SH-SY5Y (cell line): ENCODE results near the gene OR1I1.

Source experiments
- GATA2 ChIP-seq: IDR thresholded peaks from 2 replicates; pipeline ENCODE4 v1.6.1; 2011; ENCODE audit warnings: mild to moderate bottlenecking, low read depth, low read length
- GATA3 ChIP-seq: IDR thresholded peaks from 2 replicates; pipeline ENCODE4 v1.6.1; 2011; ENCODE audit warnings: low read depth, mild to moderate bottlenecking, low read length, moderate library complexity

Gene OR1I1

DNA sequence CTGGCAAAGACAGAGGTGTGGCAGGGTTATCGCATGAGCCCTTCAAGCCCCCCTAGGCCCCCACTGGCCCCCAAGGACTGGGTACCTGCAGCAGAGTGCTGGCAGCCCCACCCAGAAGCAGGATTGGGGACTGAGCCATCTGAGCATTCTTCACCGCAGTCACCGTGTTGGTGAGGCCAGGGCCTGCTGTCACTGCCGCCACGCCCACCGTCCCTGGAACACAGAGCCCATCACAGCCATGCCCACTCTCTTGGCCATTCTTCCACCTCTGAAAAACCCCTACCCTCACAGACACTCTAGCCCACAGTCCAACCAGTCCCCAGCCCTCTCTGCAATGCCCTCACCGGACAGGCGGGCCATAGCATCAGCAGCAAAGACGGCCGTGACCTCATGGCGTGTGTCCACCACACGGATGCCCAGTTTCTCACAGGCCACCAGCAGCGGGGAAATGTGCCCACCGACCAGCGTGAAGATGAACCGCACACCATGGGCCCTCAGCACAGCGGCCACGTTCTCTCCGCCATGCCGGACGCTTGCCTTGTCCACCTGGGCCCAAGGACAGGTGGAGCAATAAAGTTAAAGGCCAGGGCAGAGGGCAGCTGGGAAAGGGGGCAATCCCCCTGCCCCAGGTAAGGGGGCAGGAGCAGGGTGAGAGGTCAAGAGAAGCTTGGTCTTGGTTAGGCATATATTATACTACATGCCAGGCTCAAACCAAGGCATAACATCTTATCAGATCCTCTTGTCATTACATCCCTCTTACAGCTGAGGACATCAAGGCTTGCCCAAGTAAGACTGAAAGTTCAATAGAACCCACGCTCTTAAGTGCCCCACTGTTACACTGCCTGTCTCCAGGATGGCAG is 41.2 kb downstream of the OR1I1 start:
- TF ChIP-seq GATA3 (no peak), GATA2 (no peak)

DNA sequence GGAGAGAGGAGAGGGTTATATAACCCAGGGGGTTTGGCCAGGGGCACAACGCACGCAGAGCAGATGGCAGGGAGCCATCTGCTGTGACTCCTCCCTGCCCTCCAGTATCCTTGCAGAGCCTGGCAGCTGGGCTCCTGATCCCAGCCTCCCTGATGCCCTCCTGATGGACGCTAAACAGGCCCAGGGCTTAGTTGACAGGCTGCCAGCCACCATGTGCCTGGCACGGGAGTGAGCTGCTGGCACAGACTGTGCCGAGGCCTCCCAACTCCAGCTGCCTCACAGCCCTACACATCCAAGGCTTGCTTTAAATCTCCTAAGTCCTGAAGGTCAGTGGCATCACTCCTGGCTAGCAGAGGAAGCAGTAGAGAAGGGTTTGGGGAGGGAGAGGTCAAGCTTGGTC is 41.9 kb downstream of the OR1I1 start:
- TF ChIP-seq GATA3 (no peak), GATA2 (no peak)

DNA sequence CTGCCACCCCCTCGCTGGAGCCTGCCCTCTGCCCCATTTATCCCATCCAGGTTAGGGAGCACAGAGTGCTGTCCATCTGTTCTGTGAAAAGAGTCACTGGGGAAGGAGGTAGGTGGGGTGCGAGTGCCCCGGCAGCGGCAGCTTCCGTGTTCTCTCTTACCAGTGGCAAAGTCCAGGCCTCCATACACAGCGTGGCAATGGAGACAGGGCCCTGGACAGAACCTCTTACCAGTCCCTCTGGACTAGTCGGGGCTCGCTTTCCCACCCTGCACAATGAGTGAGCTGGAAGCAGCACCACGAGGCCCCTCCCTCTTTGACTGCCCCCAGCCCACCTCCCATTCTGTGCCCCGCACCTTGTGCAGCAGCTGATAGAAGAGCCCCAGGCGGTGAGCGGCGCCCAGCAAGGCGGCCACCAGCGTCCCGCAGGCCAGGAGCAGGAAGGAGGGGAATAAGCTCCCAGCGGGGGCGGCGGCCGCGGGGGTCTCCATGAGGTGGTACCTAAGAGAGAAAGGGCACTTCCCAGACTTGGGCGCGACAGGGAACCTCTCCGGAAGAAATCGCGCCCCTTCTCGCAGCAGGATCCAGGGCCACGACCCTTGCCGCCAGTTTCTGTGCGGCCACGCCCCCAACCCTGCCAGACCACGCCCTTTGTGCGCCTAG is 42.7 kb downstream of the OR1I1 start:
- no peak for TF ChIP-seq GATA2
- no peak for TF ChIP-seq GATA3

DNA sequence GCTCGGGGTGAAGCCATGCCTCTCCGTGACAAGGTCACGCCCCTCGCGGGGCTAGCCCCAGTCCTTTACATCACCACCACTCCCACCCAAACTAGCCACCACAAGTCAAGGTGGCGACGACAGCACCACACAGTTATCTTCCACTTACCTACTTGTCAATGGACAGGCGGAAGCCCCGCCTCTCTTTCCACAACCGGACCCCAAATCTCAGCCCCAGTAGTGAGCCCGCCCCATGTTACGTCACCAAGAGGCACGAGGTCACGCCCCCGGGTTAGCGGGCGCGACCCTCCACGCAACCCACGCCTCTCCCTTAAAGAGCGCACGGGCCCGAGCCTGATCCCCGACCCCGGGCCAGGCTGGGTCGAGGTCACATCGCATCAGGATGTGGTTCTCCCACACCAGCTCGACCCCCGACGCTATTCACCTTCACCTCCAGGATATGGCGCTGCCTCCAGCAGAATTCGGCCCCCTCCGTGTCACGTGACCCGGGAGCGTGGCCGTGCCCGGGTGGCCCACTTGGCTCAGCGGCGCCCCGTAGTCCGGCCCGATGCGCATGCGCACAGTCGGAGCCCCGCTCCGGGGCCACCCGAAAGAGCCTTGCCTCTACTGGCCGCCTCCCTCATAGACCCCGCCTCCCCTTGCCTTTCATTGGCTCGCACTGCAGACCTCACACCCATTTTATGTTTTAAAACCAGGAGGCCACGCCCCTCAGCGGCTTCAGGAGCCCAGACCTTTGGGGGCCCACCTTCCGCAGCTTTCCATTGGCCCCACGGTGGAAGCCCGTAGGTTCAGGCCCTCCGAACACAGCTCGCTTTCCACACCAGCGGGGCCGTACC is 43.4 kb downstream of the OR1I1 start:
- TF ChIP-seq GATA3: no peak
- TF ChIP-seq GATA2: no peak

DNA sequence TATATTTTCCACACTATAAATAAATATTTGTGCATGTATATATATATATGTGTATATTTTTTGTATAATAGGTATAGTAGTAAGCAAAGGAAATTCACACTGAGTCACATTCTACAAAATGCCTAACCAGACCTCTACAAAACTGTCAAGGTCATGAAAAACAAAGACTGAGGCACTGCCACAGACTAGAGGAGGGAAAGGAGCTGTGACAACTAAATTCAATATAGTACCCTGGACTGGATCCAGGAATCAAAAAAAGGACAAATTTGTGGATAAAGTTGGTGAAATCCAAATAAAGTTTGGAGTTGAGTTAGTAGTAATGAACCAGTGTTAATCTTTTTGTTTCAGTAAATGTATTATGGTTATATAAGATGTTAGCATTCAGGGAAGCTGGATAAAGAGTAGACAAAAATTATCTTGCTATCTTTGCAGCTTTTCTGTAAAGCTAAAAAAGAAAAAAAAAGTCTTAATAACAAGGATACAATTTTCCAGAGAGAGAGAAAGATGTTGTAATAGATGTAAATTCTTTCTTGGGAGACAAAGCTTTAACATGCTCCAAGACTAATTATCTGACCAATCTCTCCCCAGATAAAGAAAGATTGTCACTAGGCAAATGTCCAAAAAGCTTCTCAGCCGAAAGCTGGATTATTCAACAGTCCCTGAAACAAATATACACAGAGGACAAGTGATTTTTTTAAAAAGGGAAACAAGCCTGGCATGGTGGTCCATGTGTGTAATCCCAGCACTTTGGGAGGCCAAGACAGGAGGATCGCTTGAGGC is 44.3 kb downstream of the OR1I1 start:
- TF ChIP-seq GATA2: no peak
- TF ChIP-seq GATA3: no peak

DNA sequence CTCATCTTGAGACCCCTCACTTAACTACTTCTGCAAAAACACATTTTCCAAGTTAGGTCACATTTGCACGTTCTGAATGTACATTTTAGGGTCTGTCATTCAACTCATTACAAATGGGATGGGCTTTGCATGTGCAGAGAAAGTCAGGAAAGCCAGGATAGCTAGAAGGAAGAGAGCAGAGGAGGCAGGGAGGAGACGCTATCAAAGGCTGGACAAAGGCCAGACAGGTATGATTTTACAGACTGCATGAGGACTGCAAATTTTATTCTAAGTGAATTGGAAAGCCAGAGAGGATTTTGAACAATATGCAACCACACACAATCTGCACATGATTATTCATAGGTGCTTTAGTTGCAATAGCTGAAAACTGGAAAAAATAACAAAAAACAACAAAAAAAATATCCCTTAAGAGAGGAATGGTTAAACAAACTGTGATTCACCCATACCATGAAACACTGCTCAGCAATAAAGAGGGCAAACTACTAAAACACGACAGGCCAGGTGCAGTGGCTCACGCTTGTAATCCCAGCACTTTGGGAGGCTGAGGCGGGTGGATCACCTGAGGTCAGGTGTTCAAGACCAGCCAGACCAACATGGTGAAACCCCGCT is 46.3 kb downstream of the OR1I1 start:
- TF ChIP-seq GATA3 (no peak), GATA2 (no peak)

DNA sequence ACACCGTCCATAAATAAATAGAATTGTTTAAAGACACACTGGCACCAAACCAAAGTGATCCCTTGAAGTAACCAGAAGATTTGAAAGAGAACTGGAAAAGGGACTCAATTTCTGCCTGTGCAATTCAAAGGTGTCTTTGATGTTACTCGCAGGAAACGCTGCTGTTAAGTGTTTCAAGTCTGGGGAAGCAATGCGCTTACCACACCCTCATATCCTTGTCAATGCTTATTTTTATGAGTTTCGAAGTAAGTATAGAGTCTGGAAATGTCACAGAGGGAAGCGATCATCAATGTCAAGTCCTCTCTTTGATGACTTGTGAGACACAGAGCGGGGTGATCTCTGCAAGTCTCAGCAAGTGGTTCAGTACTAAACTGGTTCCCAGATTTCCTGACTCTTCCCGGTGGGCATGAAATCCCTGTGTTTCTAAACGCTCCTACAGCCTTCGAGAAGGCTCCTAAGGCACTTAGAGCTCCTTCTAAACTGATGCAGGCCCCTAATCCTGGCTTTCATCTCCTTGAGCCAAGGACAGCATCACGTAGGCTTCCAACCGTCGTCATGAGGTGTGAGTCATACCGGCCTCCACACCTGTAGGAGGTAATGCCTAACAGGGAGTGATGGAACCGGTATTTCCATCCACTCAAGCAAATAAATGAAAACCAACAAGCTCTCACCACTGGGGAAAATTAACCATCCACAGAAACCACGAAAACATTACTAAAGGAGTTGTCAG is 48.0 kb downstream of the OR1I1 start:
- no peak for TF ChIP-seq GATA2
- no peak for TF ChIP-seq GATA3

DNA sequence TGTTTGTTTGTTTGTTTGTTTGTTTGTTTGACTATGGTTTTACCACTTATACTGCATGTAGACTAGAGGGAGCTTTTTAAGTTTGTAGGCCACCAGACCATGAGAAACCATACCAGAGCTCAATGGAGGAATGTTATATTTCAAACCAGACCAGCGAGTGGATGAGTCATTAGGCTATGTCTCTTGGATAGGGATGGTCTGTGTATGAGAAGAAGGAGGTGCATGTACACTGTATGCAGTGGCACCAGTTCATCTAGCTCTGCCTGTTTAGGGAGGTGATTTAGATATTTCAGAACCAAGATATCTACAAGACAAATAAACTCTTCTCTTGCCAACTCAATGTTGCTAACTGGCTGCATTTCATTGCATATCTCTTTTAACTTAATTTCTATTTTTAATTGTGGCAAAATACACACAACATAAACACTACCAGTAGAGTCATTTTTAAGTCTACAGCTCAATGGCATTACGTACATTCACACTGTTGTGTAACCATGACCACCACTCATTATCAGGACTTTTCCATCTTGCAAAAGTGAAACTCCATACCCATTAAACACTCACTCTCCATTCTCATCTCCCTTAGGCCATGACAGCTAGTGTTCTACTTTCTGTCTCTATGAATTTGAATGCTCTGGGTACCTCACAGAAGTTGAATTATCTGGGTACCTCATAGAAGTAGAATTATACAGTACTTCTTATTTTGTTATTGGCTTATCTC is 54.4 kb downstream of the OR1I1 start:
- TF ChIP-seq GATA2 (no peak), GATA3 (no peak)

DNA sequence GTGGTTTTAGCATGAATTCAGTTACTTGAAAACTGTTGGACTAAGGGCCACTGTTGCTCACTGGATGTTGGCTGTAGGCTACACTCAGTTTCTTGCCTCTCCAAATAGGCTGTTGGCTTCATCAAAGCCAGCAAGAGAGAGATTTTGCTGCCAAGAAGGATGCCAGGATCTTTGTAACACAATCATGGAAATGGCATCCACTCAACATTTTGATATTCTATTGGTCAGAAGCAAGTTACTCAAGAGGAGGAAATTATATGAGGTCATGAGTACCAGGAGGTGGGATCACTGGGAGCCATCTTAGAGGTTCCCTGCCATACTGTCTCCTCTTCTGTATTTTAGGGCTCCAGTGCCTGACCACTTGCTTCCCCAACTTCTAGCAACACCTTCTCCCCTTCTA is 55.8 kb downstream of the OR1I1 start:
- TF ChIP-seq GATA3 (no peak), GATA2 (no peak)

DNA sequence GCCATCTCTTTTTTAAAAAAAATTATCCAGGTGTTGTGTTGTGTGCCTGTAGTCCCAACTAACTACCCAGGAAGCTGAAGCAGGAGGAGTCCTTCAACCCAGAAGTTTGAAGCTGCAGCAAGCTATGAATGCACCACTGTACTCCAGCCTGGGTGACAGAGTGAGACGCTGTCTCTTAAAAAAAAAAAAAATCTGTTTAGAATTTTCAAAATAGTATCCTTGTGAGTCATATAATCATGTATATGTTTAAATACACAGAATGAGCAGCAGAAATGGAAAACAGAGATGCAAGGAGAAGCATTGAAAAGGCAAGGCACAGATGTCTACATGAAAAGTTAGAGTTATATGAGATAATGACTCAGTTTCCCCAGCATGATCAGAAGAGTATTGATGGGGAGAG is 56.4 kb downstream of the OR1I1 start:
- TF ChIP-seq GATA2: no peak
- no peak for TF ChIP-seq GATA3

DNA sequence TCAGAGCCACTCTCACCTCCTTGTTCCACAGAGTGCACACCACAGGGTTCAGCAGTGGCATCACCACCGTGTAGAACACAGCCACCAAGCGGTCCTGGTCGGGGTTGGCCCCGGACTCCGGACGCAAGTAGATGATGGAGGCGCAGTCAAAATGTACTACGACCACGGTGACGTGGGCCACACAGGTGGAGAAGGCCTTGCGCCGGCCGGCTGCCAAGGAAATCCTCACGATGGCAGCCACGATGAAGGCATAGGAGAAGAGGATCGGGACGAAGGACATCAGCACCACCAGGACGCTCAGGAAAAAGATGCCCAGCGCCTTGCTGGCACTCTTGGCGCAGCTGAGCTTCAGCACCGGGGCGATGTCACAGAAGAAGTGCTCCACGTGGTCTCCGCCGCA is 59.1 kb downstream of the OR1I1 start:
- TF ChIP-seq GATA2: no peak
- TF ChIP-seq GATA3: no peak

DNA sequence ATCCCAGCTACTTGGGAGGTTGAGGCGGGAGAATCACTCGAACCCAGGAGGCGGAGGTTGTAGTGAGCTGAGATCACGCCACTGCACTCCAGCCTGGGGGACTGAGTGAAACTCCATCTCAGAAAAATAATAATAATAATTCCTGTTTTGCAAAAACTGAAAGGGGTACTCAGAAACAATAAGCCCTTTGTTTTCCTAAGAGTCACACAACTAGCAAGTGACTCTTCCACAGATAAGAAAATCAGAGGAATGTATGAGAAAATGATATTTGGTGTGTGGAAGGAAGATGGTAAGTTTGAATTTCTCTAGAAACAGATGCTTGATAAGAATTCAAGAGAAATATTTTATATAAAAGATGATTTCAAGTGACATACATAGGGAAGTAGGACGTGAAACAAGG is 60.3 kb downstream of the OR1I1 start:
- no peak for TF ChIP-seq GATA2
- TF ChIP-seq GATA3: no peak
